GM12878 (cell line): ENCODE data around the gene ACSS1. TPM values are rescaled to one million over a fixed set of nuclear protein-coding genes. Genes with fewer than 3 reads are reported as not detected.

Source experiments
- ATAC-seq: fragments of 200-7000 bp; cut with Tn5 transposase; 3 replicates; pipeline ENCODE4 v1.9.1; 2020; ENCODE audit warnings: mild to moderate bottlenecking, moderate library complexity
- BruUV-seq: library from RNA; stranded (reverse); fragments of 400-500 nt; replicated peaks from 2 replicates; lab custom pipeline; 2021; lab: Mats Ljungman, UMichigan
- CTCF ChIA-PET: fragments of 300-600 bp; sonication (Branson Sonifier 250); formaldehyde crosslinking; extraction: SDS; loops from one replicate; lab custom pipeline; 2021; ENCODE audit warnings: inconsistent platforms; lab: Yijun Ruan, JAX
- POLR2A ChIA-PET: fragments of 350-600 bp; formaldehyde crosslinking; extraction: SDS; loops from one replicate; lab custom pipeline; 2021; ENCODE audit warnings: inconsistent platforms; lab: Charles Lee
- RAD21 ChIA-PET: fragments of 300-600 bp; sonication (Branson Sonifier 250); formaldehyde crosslinking; loops from one replicate; lab custom pipeline; 2023; ENCODE audit warnings: antibody characterized with exemption; ENCODE audit not compliant: unreplicated experiment; lab: Charles Lee
- SMC1A ChIA-PET: fragments of 300-600 bp; sonication (Branson Sonifier 250); formaldehyde crosslinking; loops from one replicate; lab custom pipeline; 2023; ENCODE audit not compliant: unreplicated experiment, uncharacterized antibody; lab: Charles Lee
- DNase-seq: peaks from one replicate; pipeline ENCODE4 v3.0.0-alpha.2; 2011; ENCODE audit warnings: low read depth, low spot score
- FAIRE-seq: peaks from 3 replicates; lab custom pipeline; 2011; peaks lifted over from hg19 to GRCh38; lab: Jason Lieb, UNC
- H2AFZ ChIP-seq: 2 replicates; pipeline ENCODE4 v1.6.0; 2011; ENCODE audit warnings: low read depth, low read length, control low read depth; ENCODE audit not compliant: control insufficient read depth
- H3K27ac ChIP-seq: 2 replicates; pipeline ENCODE4 v1.5.1; 2011; ENCODE audit warnings: control low read depth; ENCODE audit not compliant: control insufficient read depth, insufficient read depth
- H3K27me3 ChIP-seq, 2 experiments: replicated peaks in 1 of 2; 2 replicates each; pipeline versions ENCODE4 v1.6.0 to v1.6.1; 2011; ENCODE audit warnings: low read length in 1 of 2; ENCODE audit not compliant: control insufficient read depth in 2 of 2, insufficient read depth in 2 of 2
- H3K36me3 ChIP-seq, 2 experiments: 2 replicates each; pipeline ENCODE4 v1.5.1; 2011; ENCODE audit warnings: low read length in 1 of 2; ENCODE audit not compliant: control insufficient read depth in 2 of 2, insufficient read depth in 2 of 2
- H3K4me1 ChIP-seq: 2 replicates; pipeline ENCODE4 v1.6.1; 2011; ENCODE audit warnings: mild to moderate bottlenecking, low read length, moderate library complexity, mixed read lengths; ENCODE audit not compliant: control insufficient read depth, insufficient read depth
- H3K4me2 ChIP-seq: 2 replicates; pipeline ENCODE4 v1.6.0; 2011; ENCODE audit warnings: control low read depth; ENCODE audit not compliant: control insufficient read depth, insufficient read depth
- H3K4me3 ChIP-seq: fragments of 200-600 bp; sonication (generic); 2 replicates; pipeline ENCODE4 v1.5.1; 2016
- H3K79me2 ChIP-seq: 2 replicates; pipeline ENCODE4 v1.6.0; 2011; ENCODE audit warnings: low read length; ENCODE audit not compliant: control insufficient read depth, insufficient read depth
- H3K9ac ChIP-seq: 2 replicates; pipeline ENCODE4 v1.8.0; 2011; ENCODE audit warnings: low read length, control low read depth, mixed read lengths; ENCODE audit not compliant: control insufficient read depth, insufficient read depth
- H3K9me3 ChIP-seq: replicated peaks from 3 replicates; pipeline ENCODE4 v1.5.1; 2011; ENCODE audit warnings: mild to moderate bottlenecking, low read length; ENCODE audit not compliant: control insufficient read depth, insufficient read depth
- H4K20me1 ChIP-seq: 2 replicates; pipeline ENCODE4 v1.6.0; 2011; ENCODE audit not compliant: control insufficient read depth, insufficient read depth
- BCL11A ChIP-seq: IDR thresholded peaks from 2 replicates; pipeline ENCODE4 v1.6.1; 2011; ENCODE audit warnings: low read depth, low read length
- CHD1 ChIP-seq: IDR thresholded peaks from 2 replicates; pipeline ENCODE4 v1.6.1; 2012; ENCODE audit warnings: low read depth, low read length, improper control_type of control experiment
- FOS ChIP-seq: IDR thresholded peaks from 3 replicates; pipeline ENCODE4 v1.6.1; 2011; ENCODE audit warnings: borderline replicate concordance; ENCODE audit not compliant: insufficient read length; ENCODE audit errors: extremely low read depth
- HDAC2 ChIP-seq: fragments of 200-600 bp; sonication (generic); IDR thresholded peaks from 2 replicates; pipeline ENCODE4 v1.6.1; 2017
- MEF2B ChIP-seq: fragments of 450-650 bp; IDR thresholded peaks from 2 replicates; pipeline ENCODE4 v1.6.1; 2018; ENCODE audit warnings: mild to moderate bottlenecking, moderate library complexity; ENCODE audit not compliant: partially characterized antibody, poor library complexity, severe bottlenecking
- POLR2AphosphoS2 ChIP-seq: IDR thresholded peaks from 2 replicates; pipeline ENCODE4 v1.6.1; 2011; ENCODE audit warnings: low read depth, mild to moderate bottlenecking, low read length, improper control_type of control experiment, moderate library complexity
- RAD51 ChIP-seq: fragments of 450-650 bp; IDR thresholded peaks from 2 replicates; pipeline ENCODE4 v1.6.1; 2016; ENCODE audit warnings: moderate library complexity, mild to moderate bottlenecking, inconsistent platforms
- STAT1 ChIP-seq: fragments of 450-650 bp; conservative IDR thresholded peaks from 2 replicates; pipeline ENCODE4 v1.6.1; 2014; ENCODE audit warnings: antibody characterized with exemption, mild to moderate bottlenecking
- YY1 ChIP-seq: IDR thresholded peaks from 2 replicates; pipeline ENCODE4 v1.6.1; 2011; ENCODE audit warnings: low read depth, mild to moderate bottlenecking, low read length
- ZBED1 ChIP-seq: IDR thresholded peaks from 2 replicates; pipeline ENCODE4 v1.6.1; 2016; ENCODE audit warnings: borderline replicate concordance
- ZNF24 ChIP-seq: fragments of 450-650 bp; IDR thresholded peaks from 2 replicates; pipeline ENCODE4 v1.6.1; 2017; ENCODE audit warnings: antibody characterized with exemption, mild to moderate bottlenecking
- WGBS: methylation state at CpG from one replicate; pipeline ENCODE4 v1.1.6; 2016; ENCODE audit warnings: low lambda C conversion rate; ENCODE audit not compliant: insufficient replicate concordance, insufficient coverage; ENCODE audit errors: missing lambda C conversion rate; 5-methylcytosine and 5-hydroxymethylcytosine counted together
- in situ Hi-C: fragments of 300-500 bp; cut with MboI; formaldehyde crosslinking; loops from 9 replicates; pipeline ENCODE4 v1.14.3; 2018; ENCODE audit warnings: mixed read lengths
- intact Hi-C: fragments of 100-400 bp; cut with micrococcal nuclease; formaldehyde crosslinking; loops from one replicate; pipeline ENCODE4 v1.14.2; 2022; ENCODE audit not compliant: unreplicated experiment
- polyA plus RNA-seq, 11 experiments: library from polyadenylated mRNA; depleted of rRNA in 4 of 11; unstranded in 6 of 11; stranded (reverse) in 5 of 11; fragments of >200 nt; fragmentation: Nextera tagmentation in 4 of 11; fragmentation: Illumina TruSeq in 1 of 11; extraction: Ambion mirVana in 4 of 11; extraction: Trizol in 1 of 11; gene quantifications; 1 replicate in 1 of 11; 2 replicates in 10 of 11; pipeline versions ENCODE4 v1.2.1 to v1.2.3, GENCODE V29; 2011 to 2016; ENCODE audit warnings: inconsistent platforms in 2 of 11, missing spikeins in 2 of 11, low read depth in 1 of 11
- total RNA-seq, 4 experiments: library from RNA; depleted of rRNA in 3 of 4; stranded (reverse); fragments of >200 nt in 3 of 4; fragmentation: Illumina TruSeq in 1 of 4; extraction: Trizol in 1 of 4; gene quantifications; 2 replicates each; pipeline versions ENCODE4 v1.2.1 to v1.2.3, GENCODE V29; 2013 to 2021
- TF ChIP-seq, protein P1 (sequence below): fragments of 450-650 bp; formaldehyde crosslinking; IDR thresholded peaks from 2 replicates; pipeline ENCODE4 v1.4.0; 2020; ENCODE audit warnings: mild to moderate bottlenecking, moderate library complexity

The ACSS1 gene
- total and polyA plus RNA-seq, 10 of the 15 experiments (the other 5 are each of a cell fraction or from before 2014, with no cell fraction given) = 1.3 to 44.9 (median 31.1) TPM

DNA sequence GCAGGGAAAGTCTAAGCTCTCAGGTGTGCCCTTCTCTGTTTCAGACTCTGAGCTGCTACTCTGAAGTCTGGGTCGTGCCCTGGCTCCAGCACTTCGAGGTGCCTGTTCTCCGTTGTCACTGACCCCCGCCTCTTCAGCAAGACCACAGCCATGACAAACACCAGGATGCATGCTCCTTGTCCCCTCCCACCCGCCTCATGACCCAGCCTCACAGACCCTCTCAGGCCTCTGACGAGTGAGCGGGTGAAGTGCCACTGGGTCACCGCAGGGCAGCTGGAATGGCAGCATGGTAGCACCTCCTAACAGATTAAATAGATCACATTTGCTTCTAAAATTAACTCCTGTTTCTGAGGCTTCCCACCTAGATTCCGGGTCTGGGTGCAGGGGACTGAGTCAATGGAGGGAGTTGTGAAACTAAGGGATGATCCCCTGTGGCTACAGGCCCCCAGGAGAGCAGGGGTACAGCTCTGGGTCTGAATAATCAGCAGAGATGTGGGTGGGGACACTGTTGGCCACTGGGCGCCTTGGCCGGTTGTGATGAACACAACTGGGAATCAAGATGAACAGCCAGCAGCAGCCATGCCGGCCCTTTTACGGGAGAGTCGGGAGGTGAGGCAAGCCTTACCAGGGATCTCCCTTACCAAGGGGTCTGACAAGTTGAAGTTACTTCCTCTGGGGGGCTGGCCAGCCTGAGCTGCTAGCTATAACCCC, 98.2 kb downstream of the ACSS1 start:
- ChIA-PET RAD21 (no interaction called here), SMC1A (interaction anchor here (1.0 kb wide), 1 partner anchor 42 kb away, joined by 3 read pairs; no protein-coding TSS in a partner anchor), POLR2A (no interaction called here), CTCF (interaction anchor here (1.1 kb wide), 1 partner anchor 219 kb away, joined by 3 read pairs; no protein-coding TSS in a partner anchor)
- no peak for DNase-seq
- BruUV-seq = no TSS peak
- H3K36me3 ChIP-seq = peaks cover 2 to 11% of the 10 kb centered on the region in 2 experiments; a peak in 3 of 4 replicates
- no peaks in the 10 kb centered on the region for H3K9me3 ChIP-seq
- WGBS = 89% methylated on average over 13 of the region's 14 CpGs
- H3K9ac ChIP-seq = no peak overlapping the region
- ATAC-seq = no peak
- TF ChIP-seq ZBED1 (no peak), HDAC2 (no peak), RAD51 (no peak), MEF2B (no peak), FOS (no peak), YY1 (no peak), CHD1 (no peak), POLR2AphosphoS2 (no peak), STAT1 (no peak), ZNF24 (no peak), BCL11A (no peak)
- TF ChIP-seq, protein P1, sequence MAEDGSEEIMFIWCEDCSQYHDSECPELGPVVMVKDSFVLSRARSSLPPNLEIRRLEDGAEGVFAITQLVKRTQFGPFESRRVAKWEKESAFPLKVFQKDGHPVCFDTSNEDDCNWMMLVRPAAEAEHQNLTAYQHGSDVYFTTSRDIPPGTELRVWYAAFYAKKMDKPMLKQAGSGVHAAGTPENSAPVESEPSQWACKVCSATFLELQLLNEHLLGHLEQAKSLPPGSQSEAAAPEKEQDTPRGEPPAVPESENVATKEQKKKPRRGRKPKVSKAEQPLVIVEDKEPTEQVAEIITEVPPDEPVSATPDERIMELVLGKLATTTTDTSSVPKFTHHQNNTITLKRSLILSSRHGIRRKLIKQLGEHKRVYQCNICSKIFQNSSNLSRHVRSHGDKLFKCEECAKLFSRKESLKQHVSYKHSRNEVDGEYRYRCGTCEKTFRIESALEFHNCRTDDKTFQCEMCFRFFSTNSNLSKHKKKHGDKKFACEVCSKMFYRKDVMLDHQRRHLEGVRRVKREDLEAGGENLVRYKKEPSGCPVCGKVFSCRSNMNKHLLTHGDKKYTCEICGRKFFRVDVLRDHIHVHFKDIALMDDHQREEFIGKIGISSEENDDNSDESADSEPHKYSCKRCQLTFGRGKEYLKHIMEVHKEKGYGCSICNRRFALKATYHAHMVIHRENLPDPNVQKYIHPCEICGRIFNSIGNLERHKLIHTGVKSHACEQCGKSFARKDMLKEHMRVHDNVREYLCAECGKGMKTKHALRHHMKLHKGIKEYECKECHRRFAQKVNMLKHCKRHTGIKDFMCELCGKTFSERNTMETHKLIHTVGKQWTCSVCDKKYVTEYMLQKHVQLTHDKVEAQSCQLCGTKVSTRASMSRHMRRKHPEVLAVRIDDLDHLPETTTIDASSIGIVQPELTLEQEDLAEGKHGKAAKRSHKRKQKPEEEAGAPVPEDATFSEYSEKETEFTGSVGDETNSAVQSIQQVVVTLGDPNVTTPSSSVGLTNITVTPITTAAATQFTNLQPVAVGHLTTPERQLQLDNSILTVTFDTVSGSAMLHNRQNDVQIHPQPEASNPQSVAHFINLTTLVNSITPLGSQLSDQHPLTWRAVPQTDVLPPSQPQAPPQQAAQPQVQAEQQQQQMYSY (CRISPR knock-in tag) = no peak
- no peak overlapping the region for H3K4me2 ChIP-seq
- intact Hi-C loops (no loop called here), in situ Hi-C loops (no loop called here)
- H2AFZ ChIP-seq = no peak overlapping the region
- H3K4me1 ChIP-seq = peaks cover 6% of the 10 kb centered on the region
- no peaks in the 10 kb centered on the region for H3K27me3 ChIP-seq
- no peak for FAIRE-seq
- H3K27ac ChIP-seq = no peak overlapping the region
- no peaks in the 10 kb centered on the region for H4K20me1 ChIP-seq
- H3K4me3 ChIP-seq = no peak overlapping the region
- no peaks in the 10 kb centered on the region for H3K79me2 ChIP-seq
